Left renal pelvis (tissue), 4 donors: ENCODE data around the gene ZNF562. TPM values are rescaled to one million over a fixed set of nuclear protein-coding genes. Genes with fewer than 3 reads are reported as not detected.
A peak's percentile ranks its signal among the peaks of the same experiment; 100 is the strongest.

Experiments
- DNase-seq, 4 donors: peaks; one replicate each; pipeline ENCODE4 v3.0.0-alpha.2; 2013; ENCODE audit warnings: low read depth in 4 of 4, low spot score in 3 of 4
- polyA plus RNA-seq, 4 donors: library from polyadenylated mRNA; unstranded; fragments of 120-200 nt; gene quantifications; one replicate each; pipeline ENCODE4 v1.2.1, GENCODE V29; 2013; ENCODE audit not compliant: insufficient read length in 4 of 4

ZNF562 gene
- polyA plus RNA-seq, 4 donors = 20.9 to 28.0 (median 24.9) TPM

- DNase-seq = no peak
Measured at GRCh38 chr19:9645472-9645871, 29.4 kb downstream of the ZNF562 start.

- DNase-seq = no peak
Measured at GRCh38 chr19:9644472-9644871, 30.4 kb downstream of the ZNF562 start.

- DNase-seq = no peak
Measured at GRCh38 chr19:9641810-9642209, 33.1 kb downstream of the ZNF562 start.

- DNase-seq = no peak
Measured at GRCh38 chr19:9640956-9641355, 33.9 kb downstream of the ZNF562 start.

GRCh38 chr19:9636018-9636417 is 38.9 kb downstream of the ZNF562 start:
- DNase-seq = no peak

- DNase-seq = no peak
Measured at GRCh38 chr19:9627856-9628255, 47.0 kb downstream of the ZNF562 start.

GRCh38 chr19:9622531-9622930 is 52.4 kb downstream of the ZNF562 start:
- no peak for DNase-seq

- peak; percentile 77 to 90 (median 82) for DNase-seq
Measured at GRCh38 chr19:9621156-9622037, 53.5 kb downstream of the ZNF562 start, which contains the start of gene ZNF561. TSS of gene ZNF561 (minus strand) at chr19:9621232. CDS start at chr19:9619456, 1,776 bp downstream.

- no peak for DNase-seq
Measured at GRCh38 chr19:9620842-9621155, 54.1 kb downstream of the ZNF562 start.

- no peak for DNase-seq
Measured at GRCh38 chr19:9615844-9616243, 59.1 kb downstream of the ZNF562 start.

GRCh38 chr19:9610484-9611113 is 64.3 kb downstream of the ZNF562 start:
- no peak for DNase-seq

GRCh38 chr19:9608912-9609311 is 66.0 kb downstream of the ZNF562 start:
- DNase-seq = no peak

GRCh38 chr19:9597027-9597426 is 77.9 kb downstream of the ZNF562 start:
- no peak for DNase-seq

Other genes with a start within 250 kb of the ZNF562 start
- gene ZNF266, start 239.5 kb downstream of the ZNF562 start, polyA plus RNA-seq = 10 to 100 TPM; 32.7 to 60.9 (median 40.1) TPM
- under 1 TPM; 0.26 to 0.90 (median 0.66) TPM for gene ZNF560, start 176.5 kb downstream of the ZNF562 start, polyA plus RNA-seq
- gene ZNF426, start 136.5 kb downstream of the ZNF562 start, polyA plus RNA-seq = 10 to 100 TPM; 19.6 to 27.5 (median 23.0) TPM
- gene ZNF121, start 90.6 kb downstream of the ZNF562 start, polyA plus RNA-seq = 10 to 100 TPM in 3 of 4 donors, 1 to 10 TPM in 1; 9.5 to 24.3 (median 20.4) TPM
- 10 to 100 TPM; 53.9 to 62.5 (median 61.6) TPM for gene ZNF561, start 53.9 kb downstream of the ZNF562 start, polyA plus RNA-seq
- gene ZNF846, start 93.6 kb upstream of the ZNF562 start, polyA plus RNA-seq = 10 to 100 TPM; 16.3 to 34.3 (median 21.7) TPM
- 10 to 100 TPM; 26.2 to 39.6 (median 30.9) TPM for gene FBXL12, start 144.0 kb upstream of the ZNF562 start, polyA plus RNA-seq
- gene UBL5, start 152.8 kb upstream of the ZNF562 start, polyA plus RNA-seq = 100 to 1,000 TPM; 217 to 297 (median 282) TPM
- gene PIN1, start 160.2 kb upstream of the ZNF562 start, polyA plus RNA-seq = 10 to 100 TPM; 45.8 to 73.3 (median 48.4) TPM